ENCODE results near the gene ZNF358.

DNA sequence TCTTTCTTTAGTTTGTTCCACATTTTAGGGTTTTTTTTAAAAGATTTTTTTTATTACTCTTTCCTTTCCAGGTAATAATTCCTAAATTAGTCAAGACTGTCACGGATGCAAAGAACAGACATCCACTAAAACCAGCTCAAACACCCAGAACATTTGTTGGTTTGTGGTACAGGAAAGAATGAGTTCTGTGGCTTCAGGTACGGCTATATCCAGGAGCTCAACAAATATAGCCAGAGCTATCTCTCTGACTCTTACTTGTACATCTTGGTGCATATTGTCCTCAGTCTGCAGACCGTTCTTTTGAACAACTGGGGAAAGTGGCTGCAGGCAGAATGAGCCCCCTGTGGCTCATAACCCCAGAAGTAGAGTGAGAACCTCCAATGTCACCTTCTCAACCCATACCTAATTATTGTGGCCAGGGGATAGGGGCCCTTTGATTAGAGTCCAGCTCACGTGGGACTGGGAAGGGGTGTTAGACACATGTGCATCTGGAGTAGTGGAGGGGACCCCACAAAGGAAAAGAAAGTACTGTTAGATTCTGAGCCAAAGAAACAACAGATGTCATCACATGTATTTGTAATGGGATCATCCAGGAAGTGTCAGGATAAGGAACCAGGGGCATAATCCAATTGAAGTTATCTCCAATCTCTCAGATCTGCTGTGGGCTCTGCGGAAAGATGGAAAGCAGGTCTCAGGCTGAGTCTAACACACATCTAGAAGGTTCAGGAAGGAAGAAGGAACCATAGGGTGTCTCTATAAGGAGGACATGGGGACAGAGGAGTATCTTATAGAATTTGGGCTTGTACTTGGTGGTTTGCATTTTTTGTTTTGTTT is 1.9 kb upstream of the ZNF358 start:
- TF ChIP-seq SREBF1 (IDR thresholded peaks at IDR 0.05; ENCODE audit: low read length) (no peak), POLR2AphosphoS2 (IDR thresholded peaks at IDR 0.05; ENCODE audit: low read depth, low read length) (no peak), BCL11A (IDR thresholded peaks at IDR 0.05; ENCODE audit: low read depth, low read length) (no peak), RAD21 (IDR thresholded peaks at IDR 0.05; ENCODE audit: insufficient read depth, low read depth, low read length) (no peak), NFYB (IDR thresholded peaks at IDR 0.05; ENCODE audit: insufficient read depth, low read depth, low read length) (no peak), EGR1 (IDR thresholded peaks at IDR 0.05; ENCODE audit: borderline replicate concordance in 1 of 2, low read depth in 2 of 2, low read length in 2 of 2) (no peak)
- TF ChIP-seq, protein P1, sequence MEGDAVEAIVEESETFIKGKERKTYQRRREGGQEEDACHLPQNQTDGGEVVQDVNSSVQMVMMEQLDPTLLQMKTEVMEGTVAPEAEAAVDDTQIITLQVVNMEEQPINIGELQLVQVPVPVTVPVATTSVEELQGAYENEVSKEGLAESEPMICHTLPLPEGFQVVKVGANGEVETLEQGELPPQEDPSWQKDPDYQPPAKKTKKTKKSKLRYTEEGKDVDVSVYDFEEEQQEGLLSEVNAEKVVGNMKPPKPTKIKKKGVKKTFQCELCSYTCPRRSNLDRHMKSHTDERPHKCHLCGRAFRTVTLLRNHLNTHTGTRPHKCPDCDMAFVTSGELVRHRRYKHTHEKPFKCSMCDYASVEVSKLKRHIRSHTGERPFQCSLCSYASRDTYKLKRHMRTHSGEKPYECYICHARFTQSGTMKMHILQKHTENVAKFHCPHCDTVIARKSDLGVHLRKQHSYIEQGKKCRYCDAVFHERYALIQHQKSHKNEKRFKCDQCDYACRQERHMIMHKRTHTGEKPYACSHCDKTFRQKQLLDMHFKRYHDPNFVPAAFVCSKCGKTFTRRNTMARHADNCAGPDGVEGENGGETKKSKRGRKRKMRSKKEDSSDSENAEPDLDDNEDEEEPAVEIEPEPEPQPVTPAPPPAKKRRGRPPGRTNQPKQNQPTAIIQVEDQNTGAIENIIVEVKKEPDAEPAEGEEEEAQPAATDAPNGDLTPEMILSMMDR (IDR thresholded peaks at IDR 0.05 in 2 of 3, conservative IDR thresholded peaks at IDR 0.05 in 1 of 3; ENCODE audit: control insufficient read depth in 2 of 3, extremely low read depth in 1 of 3, insufficient read depth in 1 of 3, low read depth in 3 of 3, low read length in 3 of 3) = no peak
- TF ChIP-seq, protein P2, sequence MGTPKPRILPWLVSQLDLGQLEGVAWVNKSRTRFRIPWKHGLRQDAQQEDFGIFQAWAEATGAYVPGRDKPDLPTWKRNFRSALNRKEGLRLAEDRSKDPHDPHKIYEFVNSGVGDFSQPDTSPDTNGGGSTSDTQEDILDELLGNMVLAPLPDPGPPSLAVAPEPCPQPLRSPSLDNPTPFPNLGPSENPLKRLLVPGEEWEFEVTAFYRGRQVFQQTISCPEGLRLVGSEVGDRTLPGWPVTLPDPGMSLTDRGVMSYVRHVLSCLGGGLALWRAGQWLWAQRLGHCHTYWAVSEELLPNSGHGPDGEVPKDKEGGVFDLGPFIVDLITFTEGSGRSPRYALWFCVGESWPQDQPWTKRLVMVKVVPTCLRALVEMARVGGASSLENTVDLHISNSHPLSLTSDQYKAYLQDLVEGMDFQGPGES (IDR thresholded peaks at IDR 0.05) = no peak

Measured in GM12878 (cell line).